ENCODE data around the gene HHLA2. TPM values are rescaled to one million over a fixed set of nuclear protein-coding genes. Genes with fewer than 3 reads are reported as not detected.

The HHLA2 gene
- total and polyA plus RNA-seq, 12 donors = not detected

DNA sequence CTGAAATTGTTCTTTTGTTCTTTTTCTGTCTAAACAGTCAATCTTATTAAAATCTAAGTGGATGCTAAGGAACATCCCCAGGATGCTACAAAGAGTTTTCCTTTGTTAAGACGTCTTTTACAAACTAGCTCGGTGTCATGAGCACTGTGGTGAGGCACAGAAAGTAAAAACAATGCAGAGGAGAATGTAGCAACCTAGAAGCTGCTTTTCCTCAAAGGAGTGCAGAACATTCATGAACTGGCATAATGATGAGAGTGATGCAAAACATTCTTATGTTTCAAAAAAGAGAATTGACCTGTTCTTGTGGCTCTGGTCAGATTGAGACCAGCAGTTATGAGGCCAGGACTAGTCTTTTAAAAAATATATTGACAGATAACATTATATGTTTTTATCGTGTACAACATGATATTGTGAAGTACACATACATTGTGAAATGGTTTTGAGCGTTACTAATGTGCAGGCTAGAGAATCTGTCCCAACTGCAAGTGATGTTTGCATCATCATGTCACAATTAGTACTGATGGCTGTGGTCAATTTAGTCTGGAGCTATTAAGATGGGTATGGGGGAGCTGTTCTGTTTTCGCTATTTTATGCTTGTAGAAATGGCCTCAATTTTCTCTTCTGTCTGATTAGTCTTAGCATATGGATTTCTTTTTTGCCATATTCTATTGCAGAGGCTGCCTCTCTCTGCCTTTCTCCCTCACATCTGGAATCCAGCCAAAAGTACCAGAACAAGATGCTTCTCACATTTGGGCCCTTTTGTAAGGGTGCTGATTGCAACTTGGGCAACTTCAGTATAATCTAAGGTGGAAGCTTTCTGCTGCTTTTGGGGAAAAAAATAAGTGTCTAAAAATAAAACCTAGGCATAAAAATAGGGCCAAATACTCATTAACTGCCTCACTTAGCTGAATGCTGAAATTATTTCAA, 50.2 kb downstream of the HHLA2 start:
- WGBS, 2 donors = 83 to 84% methylated on average over 5 of the region's 5 CpGs
- no peak overlapping the region for H3K27ac ChIP-seq
- ATAC-seq (no peak), DNase-seq (no peak)
- H3K36me3 ChIP-seq = no peaks in the 10 kb centered on the region
- no peak overlapping the region for H3K4me3 ChIP-seq
- TF ChIP-seq, protein P1, sequence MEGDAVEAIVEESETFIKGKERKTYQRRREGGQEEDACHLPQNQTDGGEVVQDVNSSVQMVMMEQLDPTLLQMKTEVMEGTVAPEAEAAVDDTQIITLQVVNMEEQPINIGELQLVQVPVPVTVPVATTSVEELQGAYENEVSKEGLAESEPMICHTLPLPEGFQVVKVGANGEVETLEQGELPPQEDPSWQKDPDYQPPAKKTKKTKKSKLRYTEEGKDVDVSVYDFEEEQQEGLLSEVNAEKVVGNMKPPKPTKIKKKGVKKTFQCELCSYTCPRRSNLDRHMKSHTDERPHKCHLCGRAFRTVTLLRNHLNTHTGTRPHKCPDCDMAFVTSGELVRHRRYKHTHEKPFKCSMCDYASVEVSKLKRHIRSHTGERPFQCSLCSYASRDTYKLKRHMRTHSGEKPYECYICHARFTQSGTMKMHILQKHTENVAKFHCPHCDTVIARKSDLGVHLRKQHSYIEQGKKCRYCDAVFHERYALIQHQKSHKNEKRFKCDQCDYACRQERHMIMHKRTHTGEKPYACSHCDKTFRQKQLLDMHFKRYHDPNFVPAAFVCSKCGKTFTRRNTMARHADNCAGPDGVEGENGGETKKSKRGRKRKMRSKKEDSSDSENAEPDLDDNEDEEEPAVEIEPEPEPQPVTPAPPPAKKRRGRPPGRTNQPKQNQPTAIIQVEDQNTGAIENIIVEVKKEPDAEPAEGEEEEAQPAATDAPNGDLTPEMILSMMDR (IDR thresholded peaks at IDR 0.05) = no peak
- H3K27me3 ChIP-seq = no peaks in the 10 kb centered on the region
- no peaks in the 10 kb centered on the region for H3K9me3 ChIP-seq
- intact Hi-C loops (cut with DNase I) = no loop called here
- H3K4me1 ChIP-seq = peaks cover 0 to 4% (median 0%) of the 10 kb centered on the region in 9 donors

DNA sequence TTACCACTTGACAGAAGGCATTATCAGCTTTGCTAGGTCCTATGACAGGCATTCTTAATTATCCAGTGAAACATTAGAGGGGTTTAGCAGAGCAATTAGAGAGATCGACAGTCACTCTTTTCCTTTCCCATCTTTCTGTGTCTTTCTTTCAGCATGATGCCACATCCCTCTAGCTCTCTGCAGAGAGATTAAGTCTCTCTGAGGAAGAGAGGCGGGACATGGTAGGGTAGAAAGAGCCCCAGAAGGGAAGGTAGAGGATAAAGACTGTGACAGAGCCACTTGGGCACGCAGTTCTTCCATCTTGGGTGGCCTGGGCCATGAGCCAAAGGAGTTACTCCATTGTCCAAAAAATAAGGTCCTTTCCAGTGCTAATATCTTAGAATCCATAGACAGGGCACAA, 55.8 kb downstream of the HHLA2 start:
- no peaks in the 10 kb centered on the region for H3K4me1 ChIP-seq
- H3K27me3 ChIP-seq = no peaks in the 10 kb centered on the region
- no peak overlapping the region for H3K4me3 ChIP-seq
- TF ChIP-seq, protein P1 (IDR thresholded peaks at IDR 0.05) = no peak
- no peaks in the 10 kb centered on the region for H3K36me3 ChIP-seq
- no peak for DNase-seq
- intact Hi-C loops (cut with DNase I) = no loop called here
- WGBS, 2 donors = 58 to 65% methylated on average over 3 of the region's 3 CpGs
- no peak for ATAC-seq
- no peaks in the 10 kb centered on the region for H3K9me3 ChIP-seq
- no peak overlapping the region for H3K27ac ChIP-seq

DNA sequence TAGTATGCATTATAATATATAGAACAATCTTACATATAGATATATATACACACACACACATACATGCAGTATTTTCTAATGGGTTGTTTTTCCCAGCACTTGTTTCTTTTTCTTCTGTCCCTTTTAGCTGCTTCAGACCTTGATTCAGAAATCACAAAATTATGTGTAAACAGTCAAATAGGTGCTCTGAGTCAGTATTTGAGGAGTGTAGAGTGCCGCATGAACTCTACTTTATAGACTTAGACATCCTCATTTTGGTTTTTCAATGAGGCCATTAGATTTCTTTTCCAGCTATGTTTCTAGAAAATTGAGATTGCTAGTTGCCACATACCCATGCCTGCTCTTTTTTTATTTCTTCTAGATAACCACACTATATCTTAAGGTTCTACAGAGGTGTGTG, 58.2 kb downstream of the HHLA2 start:
- no peak overlapping the region for H3K27ac ChIP-seq
- no peak for DNase-seq
- H3K9me3 ChIP-seq = no peaks in the 10 kb centered on the region
- ATAC-seq = no peak
- intact Hi-C loops (cut with DNase I) = no loop called here
- no peaks in the 10 kb centered on the region for H3K36me3 ChIP-seq
- 96 to 100% methylated on average over 1 of the region's 1 CpG for WGBS, 2 donors
- H3K4me1 ChIP-seq = no peaks in the 10 kb centered on the region
- TF ChIP-seq, protein P1 (IDR thresholded peaks at IDR 0.05) = no peak
- no peak overlapping the region for H3K4me3 ChIP-seq
- no peaks in the 10 kb centered on the region for H3K27me3 ChIP-seq

DNA sequence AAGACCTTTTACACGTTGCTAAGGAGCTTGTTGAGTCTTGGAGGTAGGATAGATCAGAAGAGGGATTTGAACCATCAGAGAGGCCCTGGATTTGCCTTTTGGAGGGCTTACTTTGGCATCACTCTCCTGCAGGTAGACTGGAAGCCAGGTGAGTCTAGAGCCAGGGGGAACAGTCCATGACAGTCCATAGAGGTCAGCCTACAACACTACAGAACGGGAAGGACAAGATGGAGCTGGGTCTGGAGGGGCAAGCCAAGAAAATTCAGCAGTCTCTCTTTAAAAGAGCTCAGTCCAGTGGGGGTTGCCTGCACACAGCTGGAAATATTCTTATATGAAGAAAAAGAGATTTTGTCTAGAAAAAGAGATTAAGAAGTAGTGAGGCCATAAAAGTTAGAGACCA, 60.7 kb downstream of the HHLA2 start:
- TF ChIP-seq, protein P1 (IDR thresholded peaks at IDR 0.05) = no peak
- Histone ChIP-seq H3K36me3 (no peaks in the 10 kb centered on the region), H3K9me3 (no peaks in the 10 kb centered on the region), H3K27ac (no peak overlapping the region), H3K27me3 (no peaks in the 10 kb centered on the region), H3K4me3 (no peak overlapping the region), H3K4me1 (no peaks in the 10 kb centered on the region)
- intact Hi-C loops (cut with DNase I) = no loop called here
- ATAC-seq (no peak), DNase-seq (no peak)
- WGBS, 2 donors = 78% methylated on average over 2 of the region's 2 CpGs

Data from heart right ventricle (tissue), 16 donors.